Measurements from ENCODE around the gene G6PC1. TPM values are rescaled to one million over a fixed set of nuclear protein-coding genes. Genes with fewer than 3 reads are reported as not detected.

The G6PC1 gene
- total and polyA plus RNA-seq, 2 of the 13 experiments (the other 11 are each of a cell fraction or from before 2014, with no cell fraction given): 1.7 to 37.9 TPM

GRCh38 chr17:42866631-42867575 lies 33.7 kb upstream of the G6PC1 start (continued):
- no peak for TF ChIP-seq ZNF282 (IDR thresholded peaks at IDR 0.05; ENCODE audit: partially characterized antibody)
- peak; percentile 79 for TF ChIP-seq NR2C2 (CRISPR knock-in tag; IDR thresholded peaks at IDR 0.05; ENCODE audit: borderline replicate concordance)
- no peak for TF ChIP-seq FIP1L1 (IDR thresholded peaks at IDR 0.05; ENCODE audit: borderline replicate concordance, insufficient read depth, low read depth, low read length)
- TF ChIP-seq ZNF138 (CRISPR knock-in tag; IDR thresholded peaks at IDR 0.05; ENCODE audit: low read depth): no peak
- TF ChIP-seq CEBPG (CRISPR knock-in tag; IDR thresholded peaks at IDR 0.05): peak; percentile 57
- peak; percentile 29; the same call in 1 of the 2 replicates for TF ChIP-seq BCL3 (CRISPR knock-in tag; IDR thresholded peaks at IDR 0.05)
- TF ChIP-seq CBX5 (CRISPR knock-in tag; IDR thresholded peaks at IDR 0.05; ENCODE audit: borderline replicate concordance): no peak
- no peak for TF ChIP-seq KDM1A (CRISPR knock-in tag; IDR thresholded peaks at IDR 0.05)
- TF ChIP-seq SAFB2 (CRISPR knock-in tag; IDR thresholded peaks at IDR 0.05; ENCODE audit: borderline replicate concordance, low read depth): 0 out of 2 replicates have a peak, but pooled peaks have one; percentile 27
- TF ChIP-seq SMAD3 (CRISPR knock-in tag; IDR thresholded peaks at IDR 0.05): peak; percentile 12; the same call in 1 of the 2 replicates
- TF ChIP-seq ZNF546 (CRISPR knock-in tag; conservative IDR thresholded peaks at IDR 0.05): no peak
- peak; percentile 93 for TF ChIP-seq HNF4A (CRISPR knock-in tag; IDR thresholded peaks at IDR 0.05)
- no peak for TF ChIP-seq ZNF44 (CRISPR knock-in tag; IDR thresholded peaks at IDR 0.05)
- TF ChIP-seq ZNF280D (CRISPR knock-in tag; IDR thresholded peaks at IDR 0.05): no peak
- no peak for TF ChIP-seq ATF5 (CRISPR knock-in tag; IDR thresholded peaks at IDR 0.05; ENCODE audit: low read depth)
- peak; percentile 27; the same call in 1 of the 2 replicates for TF ChIP-seq HOXD1 (CRISPR knock-in tag; IDR thresholded peaks at IDR 0.05)
- TF ChIP-seq TBX2 (CRISPR knock-in tag; IDR thresholded peaks at IDR 0.05; ENCODE audit: borderline replicate concordance): peak; percentile 95
- TF ChIP-seq ZFP91 (CRISPR knock-in tag; IDR thresholded peaks at IDR 0.05; ENCODE audit: borderline replicate concordance): no peak; the same call in none of the 2 replicates
- TF ChIP-seq ZKSCAN5 (CRISPR knock-in tag; IDR thresholded peaks at IDR 0.05): peak; percentile 66
- TF ChIP-seq RBM22 (optimal IDR thresholded peaks at IDR 0.05; ENCODE audit: low read length): no peak
- TF ChIP-seq ZNF441 (CRISPR knock-in tag; IDR thresholded peaks at IDR 0.05; ENCODE audit: borderline replicate concordance): peak; percentile 29; the same call in 1 of the 2 replicates
- peak; percentile 6; the same call in 1 of the 2 replicates for TF ChIP-seq MIER2 (CRISPR knock-in tag; IDR thresholded peaks at IDR 0.05)
- no peak for TF ChIP-seq KLF15 (CRISPR knock-in tag; IDR thresholded peaks at IDR 0.05; ENCODE audit: borderline replicate concordance)

Measured in HepG2 (cell line).